Transverse colon (tissue), 3 donors: Measurements from ENCODE around the gene RSPH10B2.
"Not testable (repeated sequence)": the region's sequence is repeated elsewhere in the genome, so short reads cannot be mapped to it uniquely, and the experiment has no call there.

Source experiments
- EP300 ChIP-seq: sonication (generic); formaldehyde crosslinking; IDR thresholded peaks from one replicate; pipeline ENCODE4 v1.6.1; 2017; ENCODE audit warnings: antibody characterized with exemption, low read depth
- TF ChIP-seq, protein P1 (sequence below), 5 experiments: fragments of 200-600 bp in 3 of 5; fragments of 450-650 bp in 2 of 5; sonication (generic) in 3 of 5; IDR thresholded peaks; 1 replicate in 2 of 5; 2 replicates in 3 of 5; pipeline ENCODE4 v1.5.1; 2016 to 2017; ENCODE audit warnings: antibody characterized with exemption in 5 of 5, inconsistent platforms in 3 of 5, mild to moderate bottlenecking in 2 of 5, moderate library complexity in 1 of 5

DNA sequence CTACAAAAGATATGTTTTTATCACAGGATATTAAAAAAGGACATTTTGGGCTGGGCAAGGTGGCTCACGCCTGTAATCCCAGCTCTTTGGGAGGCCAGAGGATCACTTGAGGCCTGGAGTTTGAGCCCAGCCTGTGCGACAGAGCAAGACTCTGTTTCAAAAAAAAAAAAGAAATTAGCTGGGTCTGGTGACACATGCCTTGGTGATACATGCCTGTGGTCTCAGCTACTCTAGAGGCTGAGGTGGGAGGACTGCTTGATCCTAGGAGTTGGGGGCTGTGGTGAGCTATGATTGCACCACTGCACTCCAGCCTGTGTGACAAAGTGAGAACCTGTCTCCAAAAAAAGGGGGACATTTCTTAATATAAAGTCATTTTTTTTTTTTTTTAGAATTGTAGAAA, 46.4 kb downstream of the RSPH10B2 start:
- TF ChIP-seq, protein P1, sequence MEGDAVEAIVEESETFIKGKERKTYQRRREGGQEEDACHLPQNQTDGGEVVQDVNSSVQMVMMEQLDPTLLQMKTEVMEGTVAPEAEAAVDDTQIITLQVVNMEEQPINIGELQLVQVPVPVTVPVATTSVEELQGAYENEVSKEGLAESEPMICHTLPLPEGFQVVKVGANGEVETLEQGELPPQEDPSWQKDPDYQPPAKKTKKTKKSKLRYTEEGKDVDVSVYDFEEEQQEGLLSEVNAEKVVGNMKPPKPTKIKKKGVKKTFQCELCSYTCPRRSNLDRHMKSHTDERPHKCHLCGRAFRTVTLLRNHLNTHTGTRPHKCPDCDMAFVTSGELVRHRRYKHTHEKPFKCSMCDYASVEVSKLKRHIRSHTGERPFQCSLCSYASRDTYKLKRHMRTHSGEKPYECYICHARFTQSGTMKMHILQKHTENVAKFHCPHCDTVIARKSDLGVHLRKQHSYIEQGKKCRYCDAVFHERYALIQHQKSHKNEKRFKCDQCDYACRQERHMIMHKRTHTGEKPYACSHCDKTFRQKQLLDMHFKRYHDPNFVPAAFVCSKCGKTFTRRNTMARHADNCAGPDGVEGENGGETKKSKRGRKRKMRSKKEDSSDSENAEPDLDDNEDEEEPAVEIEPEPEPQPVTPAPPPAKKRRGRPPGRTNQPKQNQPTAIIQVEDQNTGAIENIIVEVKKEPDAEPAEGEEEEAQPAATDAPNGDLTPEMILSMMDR (IDR thresholded peaks at IDR 0.05) = not testable (repeated sequence)
- not testable (repeated sequence) for TF ChIP-seq EP300
